BJ (cell line): ENCODE measurements around the gene UBE2QL1. TPM values are rescaled to one million over a fixed set of nuclear protein-coding genes. Genes with fewer than 3 reads are reported as not detected.
A peak's percentile ranks its signal among the peaks of the same experiment; 100 is the strongest.

Experiments
- CTCF ChIA-PET: fragments of 350-600 bp; formaldehyde crosslinking; extraction: SDS; loops from one replicate; lab custom pipeline; 2021; ENCODE audit warnings: antibody characterized with exemption, inconsistent platforms; lab: Yijun Ruan, JAX
- POLR2A ChIA-PET: fragments of 300-600 bp; sonication (Branson Sonifier 250); formaldehyde crosslinking; extraction: SDS; loops from one replicate; lab custom pipeline; 2021; ENCODE audit warnings: antibody characterized with exemption; lab: Charles Lee
- DNase-seq: peaks from one replicate; pipeline ENCODE4 v3.0.0-alpha.2; 2011; ENCODE audit warnings: low read depth
- H3K27me3 ChIP-seq: 2 replicates; pipeline ENCODE4 v1.6.0; 2011; ENCODE audit warnings: low read length; ENCODE audit not compliant: control insufficient read depth, insufficient read depth
- H3K36me3 ChIP-seq: 2 replicates; pipeline ENCODE4 v1.5.1; 2011; ENCODE audit warnings: low read length; ENCODE audit not compliant: control insufficient read depth, insufficient read depth
- H3K4me3 ChIP-seq: 2 replicates; pipeline ENCODE4 v1.5.1; 2011; ENCODE audit warnings: low read depth, mild to moderate bottlenecking, control low read depth, low read length
- polyA plus RNA-seq: library from polyadenylated mRNA; depleted of rRNA; stranded (reverse); fragments of >200 nt; gene quantifications from 2 replicates; pipeline ENCODE4 v1.2.3, GENCODE V29; 2011
- TF ChIP-seq, protein P1 (sequence below): IDR thresholded peaks from 2 replicates; pipeline ENCODE4 v1.5.1; 2011; ENCODE audit warnings: low read depth, mild to moderate bottlenecking, control low read depth, inconsistent platforms, low read length, moderate library complexity; ENCODE audit not compliant: insufficient read depth

UBE2QL1 gene
- polyA plus RNA-seq, 1 experiment: not detected

DNA sequence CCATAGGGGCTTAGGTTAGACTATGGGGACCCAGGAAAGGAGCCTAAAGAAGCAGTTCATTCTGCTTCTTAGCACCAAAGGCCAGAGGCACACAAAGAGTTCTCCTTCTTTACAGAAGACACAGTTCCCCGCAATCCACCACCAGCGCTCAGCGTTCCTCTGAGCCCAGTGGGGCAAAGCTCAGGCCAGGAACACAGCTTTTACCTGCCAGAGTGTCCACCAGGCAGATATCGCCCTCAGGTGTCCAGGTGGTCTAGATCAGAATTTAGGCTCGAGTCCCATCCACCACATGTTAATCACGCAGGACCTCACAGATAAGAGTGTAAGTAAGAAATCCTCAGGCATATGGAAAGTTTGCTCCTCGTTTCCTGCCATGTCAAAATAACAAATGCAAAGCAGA, 53.0 kb downstream of the UBE2QL1 start:
- H3K4me3 ChIP-seq: no peak overlapping the region
- POLR2A ChIA-PET: no interaction called here
- no peak for DNase-seq
- CTCF ChIA-PET: no interaction called here
- TF ChIP-seq, protein P1, sequence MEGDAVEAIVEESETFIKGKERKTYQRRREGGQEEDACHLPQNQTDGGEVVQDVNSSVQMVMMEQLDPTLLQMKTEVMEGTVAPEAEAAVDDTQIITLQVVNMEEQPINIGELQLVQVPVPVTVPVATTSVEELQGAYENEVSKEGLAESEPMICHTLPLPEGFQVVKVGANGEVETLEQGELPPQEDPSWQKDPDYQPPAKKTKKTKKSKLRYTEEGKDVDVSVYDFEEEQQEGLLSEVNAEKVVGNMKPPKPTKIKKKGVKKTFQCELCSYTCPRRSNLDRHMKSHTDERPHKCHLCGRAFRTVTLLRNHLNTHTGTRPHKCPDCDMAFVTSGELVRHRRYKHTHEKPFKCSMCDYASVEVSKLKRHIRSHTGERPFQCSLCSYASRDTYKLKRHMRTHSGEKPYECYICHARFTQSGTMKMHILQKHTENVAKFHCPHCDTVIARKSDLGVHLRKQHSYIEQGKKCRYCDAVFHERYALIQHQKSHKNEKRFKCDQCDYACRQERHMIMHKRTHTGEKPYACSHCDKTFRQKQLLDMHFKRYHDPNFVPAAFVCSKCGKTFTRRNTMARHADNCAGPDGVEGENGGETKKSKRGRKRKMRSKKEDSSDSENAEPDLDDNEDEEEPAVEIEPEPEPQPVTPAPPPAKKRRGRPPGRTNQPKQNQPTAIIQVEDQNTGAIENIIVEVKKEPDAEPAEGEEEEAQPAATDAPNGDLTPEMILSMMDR: no peak
- H3K27me3 ChIP-seq: no peaks in the 10 kb centered on the region
- no peaks in the 10 kb centered on the region for H3K36me3 ChIP-seq

DNA sequence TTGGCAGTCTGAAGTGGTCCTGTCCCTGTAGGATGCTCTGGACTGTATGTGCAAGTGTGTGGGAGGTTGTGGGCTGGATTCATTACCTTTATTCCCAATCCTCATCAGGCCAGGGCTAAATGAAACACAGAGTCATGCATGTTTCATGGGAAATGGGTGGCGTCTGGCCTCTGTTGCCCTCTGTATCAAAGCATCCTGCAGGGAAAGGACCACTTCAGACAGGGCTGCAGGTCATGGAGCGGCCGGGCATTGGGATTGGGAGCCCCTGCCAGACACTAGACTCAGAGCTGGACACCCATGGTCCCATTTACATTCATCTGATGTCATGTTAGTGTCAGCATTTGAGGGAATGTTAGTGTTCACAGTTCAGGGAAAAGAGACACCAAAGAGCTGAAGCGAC, 53.8 kb downstream of the UBE2QL1 start:
- H3K36me3 ChIP-seq: no peaks in the 10 kb centered on the region
- no peaks in the 10 kb centered on the region for H3K27me3 ChIP-seq
- DNase-seq: no peak
- CTCF ChIA-PET: no interaction called here
- TF ChIP-seq, protein P1: no peak
- no peak overlapping the region for H3K4me3 ChIP-seq
- POLR2A ChIA-PET: no interaction called here

- no peak for DNase-seq
- TF ChIP-seq, protein P1: no peak
- CTCF ChIA-PET: no interaction called here
- POLR2A ChIA-PET: no interaction called here
- no peaks in the 10 kb centered on the region for H3K36me3 ChIP-seq
- no peaks in the 10 kb centered on the region for H3K27me3 ChIP-seq
- no peak overlapping the region for H3K4me3 ChIP-seq
Measured at GRCh38 chr5:6503342-6503741, 54.7 kb downstream of the UBE2QL1 start.

- no peak overlapping the region for H3K4me3 ChIP-seq
- no peaks in the 10 kb centered on the region for H3K36me3 ChIP-seq
- no peaks in the 10 kb centered on the region for H3K27me3 ChIP-seq
- ChIA-PET POLR2A (no interaction called here), CTCF (no interaction called here)
- TF ChIP-seq, protein P1: no peak
- peak; percentile 12 for DNase-seq
Measured at GRCh38 chr5:6504677-6505415, 56.2 kb downstream of the UBE2QL1 start.

GRCh38 chr5:6505416-6505755, 56.7 kb downstream of the UBE2QL1 start:
- no peak overlapping the region for H3K4me3 ChIP-seq
- CTCF ChIA-PET: no interaction called here
- no peaks in the 10 kb centered on the region for H3K27me3 ChIP-seq
- H3K36me3 ChIP-seq: no peaks in the 10 kb centered on the region
- POLR2A ChIA-PET: no interaction called here
- TF ChIP-seq, protein P1: no peak
- no peak for DNase-seq
